ENCODE results near the gene SLC17A7.

Gene SLC17A7

GRCh38 chr19:49443366-49444099 lies 2.2 kb upstream of the SLC17A7 start:
- peak; percentile 95 for DNase-seq

DNA sequence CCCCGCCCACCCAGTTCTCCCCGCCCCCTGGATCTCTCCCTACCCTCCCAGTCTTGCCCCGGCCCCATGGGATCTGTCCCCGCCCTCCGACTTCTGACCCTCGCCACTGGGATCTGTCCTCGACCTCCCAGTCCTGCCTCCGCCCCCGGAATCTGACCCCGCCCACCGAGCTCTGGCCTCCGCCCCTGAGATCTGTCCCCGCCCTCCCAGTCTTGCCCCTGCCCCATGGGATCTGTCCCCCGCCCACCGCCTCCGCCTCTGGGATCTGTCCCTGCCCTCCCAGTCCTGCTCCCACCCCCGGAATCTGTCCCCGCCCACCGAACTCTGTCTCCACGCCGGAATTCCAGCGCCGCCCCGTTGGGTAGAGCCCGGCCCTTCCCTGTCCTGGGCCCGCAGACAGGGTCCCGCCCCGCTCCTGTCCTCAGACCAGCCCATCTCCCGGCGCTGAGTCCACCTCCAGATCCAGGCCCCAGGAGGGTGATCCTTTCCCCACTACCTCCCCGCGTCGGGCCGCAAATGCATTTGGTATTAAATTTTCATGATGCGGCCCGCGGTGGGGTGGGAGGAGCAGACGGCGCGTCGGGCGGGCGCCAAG lies 1.5 kb upstream of the SLC17A7 start:
- DNase-seq = peak; percentile 79

GRCh38 chr19:49442354-49442753 lies 1.0 kb upstream of the SLC17A7 start:
- DNase-seq = peak; percentile 55

DNA sequence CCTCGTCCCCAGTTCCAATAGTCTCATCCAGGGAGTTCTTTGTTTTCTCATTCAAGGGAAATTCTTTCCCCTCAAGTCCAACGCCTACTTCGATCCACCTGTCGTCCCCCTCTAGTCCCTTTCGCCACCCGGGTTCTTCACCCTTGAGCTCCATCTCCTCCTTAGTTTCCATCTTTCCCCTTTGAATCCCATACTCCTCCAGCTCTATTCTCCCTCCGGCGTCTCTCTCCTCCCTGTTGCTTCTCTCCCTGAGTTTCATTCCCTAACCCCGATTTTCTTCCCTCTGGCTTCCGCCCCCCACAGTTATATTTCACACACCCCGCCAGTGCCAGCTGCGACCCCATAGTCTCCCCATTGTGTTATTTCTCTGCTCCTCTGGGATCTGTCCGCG lies 628 bp upstream of the SLC17A7 start:
- no peak for DNase-seq

GRCh38 chr19:49440439-49441209 lies 703 bp downstream of the SLC17A7 start:
- no peak for DNase-seq

GRCh38 chr19:49439836-49440235 lies 1.5 kb downstream of the SLC17A7 start:
- no peak for DNase-seq

GRCh38 chr19:49438261-49438660 lies 3.1 kb downstream of the SLC17A7 start:
- DNase-seq = no peak

GRCh38 chr19:49437231-49437630 lies 4.1 kb downstream of the SLC17A7 start:
- no peak for DNase-seq

DNA sequence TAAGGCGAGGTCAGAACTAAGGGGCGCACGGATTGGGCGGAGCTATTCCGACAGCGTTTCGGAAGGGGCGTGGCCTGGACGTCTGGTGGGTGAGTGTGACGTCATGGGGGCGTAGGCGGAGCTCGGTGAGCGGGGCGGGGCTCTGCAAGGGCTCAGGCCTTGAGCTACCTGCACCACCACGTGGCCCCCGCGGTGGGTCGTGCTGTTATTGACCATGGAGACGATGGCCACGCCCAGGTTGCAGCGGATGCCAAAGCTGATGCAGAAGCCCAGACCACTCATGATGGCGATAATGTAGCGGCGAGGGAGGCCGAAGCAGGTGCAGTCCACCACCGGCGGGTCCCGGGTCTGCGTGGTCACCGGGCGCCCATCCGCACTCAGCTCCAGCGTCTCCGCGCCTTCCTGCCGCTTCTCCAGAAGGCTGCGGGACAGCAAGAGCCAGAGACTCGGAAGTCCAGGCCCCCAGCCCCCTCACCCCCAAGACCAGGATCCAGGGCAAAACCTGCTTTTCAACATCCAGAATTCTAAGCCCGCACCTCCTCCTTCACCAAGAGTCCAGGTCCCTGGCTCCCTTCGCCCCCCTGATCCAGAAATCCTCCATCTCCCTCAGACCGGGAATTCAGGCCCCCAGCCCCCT lies 4.8 kb downstream of the SLC17A7 start:
- DNase-seq = peak; percentile 86

DNA sequence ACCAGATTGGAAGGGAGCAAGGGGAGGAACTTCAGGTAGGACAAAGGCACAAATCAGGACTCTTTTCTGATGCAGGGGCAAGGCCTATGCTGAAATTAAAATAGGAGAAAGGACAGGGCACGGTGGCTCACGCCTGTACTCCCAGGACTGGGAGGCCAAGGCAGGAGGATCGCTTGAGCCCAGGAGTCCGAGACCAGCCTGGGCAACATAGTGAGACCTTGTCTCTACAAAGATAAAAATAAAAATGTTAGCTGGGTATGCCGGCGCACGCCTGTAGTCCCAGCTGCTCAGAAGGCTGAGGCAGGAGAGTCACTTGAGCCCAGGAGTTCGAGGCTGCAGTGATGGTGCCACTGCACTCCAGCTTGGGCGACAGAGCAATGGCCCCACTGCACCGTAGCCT lies 5.7 kb downstream of the SLC17A7 start:
- no peak for DNase-seq

- DNase-seq = no peak
Measured at GRCh38 chr19:49434907-49435583, 6.3 kb downstream of the SLC17A7 start.

DNA sequence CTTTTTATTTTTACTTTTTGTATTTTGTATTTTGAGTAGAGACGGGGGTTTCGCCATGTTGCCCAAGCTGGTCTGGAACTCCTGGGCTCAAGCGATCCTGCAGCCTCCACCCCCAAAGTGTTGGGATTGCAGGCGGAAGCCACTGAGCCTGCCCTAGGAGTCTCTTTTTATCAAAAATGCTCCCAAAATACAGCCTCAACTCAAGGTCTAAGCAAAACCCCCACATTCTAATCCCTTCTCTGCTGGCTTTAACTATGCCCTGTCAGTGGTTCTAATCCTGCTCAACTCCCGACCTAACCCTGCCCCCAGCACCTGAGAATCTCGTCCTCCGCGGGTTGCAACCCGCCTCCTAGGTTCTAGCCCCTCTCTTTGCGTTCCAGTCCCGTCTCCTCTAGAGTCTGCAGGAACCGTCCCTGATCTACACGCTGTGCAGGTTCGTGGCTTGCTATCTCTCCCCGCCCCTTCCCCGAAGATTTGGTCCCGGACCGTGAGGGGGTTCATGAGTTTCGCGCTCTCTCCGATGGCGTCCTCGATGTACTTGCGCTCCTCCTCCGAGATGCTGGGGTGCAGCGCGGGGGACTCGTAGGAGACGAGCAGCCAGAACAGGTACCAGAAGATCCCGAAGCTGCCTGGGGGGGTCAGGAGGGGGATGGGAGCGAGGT lies 8.0 kb downstream of the SLC17A7 start:
- no peak for DNase-seq

- DNase-seq = peak; percentile 60
Measured at GRCh38 chr19:49432141-49433073, 8.9 kb downstream of the SLC17A7 start.

DNA sequence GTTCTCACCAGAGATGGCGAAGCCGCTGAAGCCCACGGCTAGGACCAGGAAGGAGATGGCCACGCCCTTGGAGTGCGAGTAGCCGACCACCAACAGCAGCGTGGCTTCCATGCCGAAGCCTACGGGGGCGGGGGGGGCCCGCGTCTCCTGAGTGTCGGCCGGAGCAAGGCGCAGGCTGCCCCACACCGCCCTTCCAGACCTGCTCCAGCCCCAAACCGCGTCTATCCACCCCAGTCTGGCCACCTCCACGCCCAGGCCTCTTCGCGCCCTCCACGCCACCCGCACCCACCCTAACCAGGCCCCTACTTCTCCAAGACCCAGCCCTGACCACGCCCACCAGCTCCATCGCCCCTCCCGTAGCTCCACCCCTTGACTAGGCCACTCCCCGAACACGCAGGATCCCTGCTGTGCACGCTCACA lies 10.0 kb downstream of the SLC17A7 start:
- DNase-seq = peak; percentile 59

DNA sequence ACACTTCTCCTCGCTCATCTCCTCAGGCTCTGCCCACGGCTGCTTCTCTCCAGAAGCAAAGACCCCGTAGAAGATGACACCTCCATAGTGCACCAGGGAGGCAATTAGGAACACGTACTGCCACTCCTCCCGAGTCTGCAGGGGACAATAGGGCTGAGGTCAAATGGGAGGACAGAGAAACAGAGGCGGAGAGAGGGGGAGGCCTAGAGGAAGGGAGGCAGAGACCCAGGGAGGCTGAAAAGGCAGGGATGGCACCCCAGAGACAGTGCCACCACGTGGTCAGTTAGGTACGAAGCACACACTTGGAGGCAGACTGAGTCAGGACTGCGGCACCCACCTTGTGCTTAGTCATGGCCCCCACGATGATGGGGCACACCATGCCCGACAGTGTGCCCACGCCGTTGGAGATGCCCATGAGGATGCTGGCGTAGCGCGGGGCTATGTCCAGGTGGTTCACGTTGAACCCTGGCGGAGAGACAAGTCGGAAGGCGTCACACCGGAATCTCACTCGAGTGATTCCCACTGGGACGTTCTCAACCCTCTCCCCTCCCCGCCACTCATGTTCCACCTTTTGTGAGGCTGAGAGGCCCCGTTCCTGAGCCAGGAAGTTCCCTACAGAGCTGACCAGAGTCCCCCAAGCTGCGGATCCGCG lies 10.5 kb downstream of the SLC17A7 start:
- DNase-seq = peak; percentile 71

GRCh38 chr19:49430172-49430677 lies 11.1 kb downstream of the SLC17A7 start:
- no peak for DNase-seq

GRCh38 chr19:49428547-49429451 lies 12.5 kb downstream of the SLC17A7 start:
- no peak for DNase-seq

- DNase-seq = peak; percentile 45
Measured at GRCh38 chr19:49427855-49428546, 13.3 kb downstream of the SLC17A7 start.

DNA sequence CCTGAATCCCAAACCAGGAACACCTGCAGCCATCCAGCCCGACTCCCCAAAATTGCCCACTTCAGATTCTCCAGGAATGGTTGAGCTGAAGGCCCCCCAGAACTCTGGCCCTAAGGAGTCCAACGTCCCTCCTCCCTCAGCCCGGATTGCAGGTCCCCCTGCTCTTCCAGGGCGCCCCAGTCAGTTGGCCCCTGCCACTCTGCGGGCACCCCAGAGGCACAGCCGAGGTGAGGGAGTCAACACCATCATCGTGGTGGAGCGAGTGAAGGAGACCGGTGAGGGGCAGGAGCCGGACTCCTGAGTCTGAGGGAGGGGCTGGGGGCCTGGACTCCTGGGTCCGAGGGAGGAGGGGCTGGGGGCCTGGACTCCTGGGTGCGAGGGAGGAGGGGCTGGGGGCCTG lies 14.0 kb downstream of the SLC17A7 start:
- no peak for DNase-seq
